Testis (tissue), 3 donors: ENCODE results near the gene PCNX4. TPM values are rescaled to one million over a fixed set of nuclear protein-coding genes. Genes with fewer than 3 reads are reported as not detected.

Experiments used
- DNase-seq: peaks from one replicate; pipeline ENCODE4 v3.0.0-alpha.2; 2019
- H3K27ac ChIP-seq, 2 donors: fragments of 200-600 bp; sonication (generic); one replicate each; pipeline ENCODE4 v1.5.1; 2019
- H3K27me3 ChIP-seq: fragments of 200-600 bp; sonication (generic); one replicate; pipeline ENCODE4 v1.5.1; 2019
- H3K36me3 ChIP-seq: fragments of 200-600 bp; sonication (generic); one replicate; pipeline ENCODE4 v1.5.1; 2017; ENCODE audit warnings: low read depth; ENCODE audit errors: missing control alignments
- H3K4me1 ChIP-seq: fragments of 200-600 bp; sonication (generic); one replicate; pipeline ENCODE4 v1.5.1; 2019
- H3K4me3 ChIP-seq, 2 donors: fragments of 200-600 bp; sonication (generic); one replicate each; pipeline ENCODE4 v1.5.1; 2017 to 2019
- H3K9me3 ChIP-seq: fragments of 200-600 bp; sonication (generic); one replicate; pipeline ENCODE4 v1.5.1; 2017
- CTCF ChIP-seq, 3 experiments: fragments of 450-650 bp in 2 of 3; fragments of 200-600 bp in 1 of 3; sonication (generic) in 1 of 3; IDR thresholded peaks; one replicate each; pipeline ENCODE4 v1.5.1; 2016 to 2019; ENCODE audit warnings: antibody characterized with exemption in 3 of 3, mild to moderate bottlenecking in 2 of 3, moderate library complexity in 1 of 3
- POLR2A ChIP-seq: fragments of 450-650 bp; IDR thresholded peaks from one replicate; pipeline ENCODE4 v1.6.1; 2017; ENCODE audit warnings: antibody characterized with exemption, mild to moderate bottlenecking, moderate library complexity
- WGBS, 2 donors: methylation state at CpG; one replicate each; pipeline ENCODE4 v1.1.5; 2018; 5-methylcytosine and 5-hydroxymethylcytosine counted together
- intact Hi-C: fragments of 100-400 bp; cut with DNase I; formaldehyde crosslinking; loops from one replicate; pipeline ENCODE4 v1.15.1; 2023; ENCODE audit warnings: low total_unique reads
- polyA plus RNA-seq: library from polyadenylated mRNA; stranded (reverse); fragments of 350-450 nt; fragmentation: Illumina TruSeq; extraction: RNeasy Lipid Tissue Mini Kit (QIAGEN cat#74804); gene quantifications from one replicate; pipeline ENCODE4 v1.2.3, GENCODE V29; 2014; ENCODE audit warnings: low read depth, low replicate concordance; ENCODE audit not compliant: insufficient read depth
- total RNA-seq, 2 donors: library from RNA; depleted of rRNA; stranded (reverse); fragments of >200 nt; gene quantifications; one replicate each; pipeline ENCODE4 v1.2.3, GENCODE V29; 2016

The PCNX4 gene
- total and polyA plus RNA-seq, 3 donors from 2014 or later: 42.3 to 133 (median 118) TPM

GRCh38 chr14:60184905-60185555, 93.3 kb downstream of the PCNX4 start:
- Histone ChIP-seq H3K4me3 (no peak overlapping the region), H3K27ac (no peak overlapping the region), H3K36me3 (no peaks in the 10 kb centered on the region), H3K27me3 (no peaks in the 10 kb centered on the region), H3K9me3 (no peaks in the 10 kb centered on the region), H3K4me1 (no peaks in the 10 kb centered on the region)
- TF ChIP-seq POLR2A (no peak), CTCF (IDR thresholded peaks at IDR 0.05) (no peak)
- no peak for DNase-seq
- 64 to 68% methylated on average over 5 of the region's 5 CpGs for WGBS, 2 donors
- intact Hi-C loops: loop anchor here (10.0 kb wide), 1 partner anchor 120 kb away; no protein-coding TSS in a partner anchor

- DNase-seq: no peak
- TF ChIP-seq CTCF (IDR thresholded peaks at IDR 0.05) (no peak), POLR2A (no peak)
- Histone ChIP-seq H3K4me1 (no peaks in the 10 kb centered on the region), H3K36me3 (no peaks in the 10 kb centered on the region), H3K4me3 (no peak overlapping the region), H3K27ac (no peak overlapping the region), H3K27me3 (no peaks in the 10 kb centered on the region), H3K9me3 (no peaks in the 10 kb centered on the region)
- intact Hi-C loops: loop anchor here (10.0 kb wide), 1 partner anchor 123 kb away; no protein-coding TSS in a partner anchor
- WGBS, 2 donors: 58 to 60% methylated on average over 3 of the region's 3 CpGs
Measured at GRCh38 chr14:60188115-60188514, 96.4 kb downstream of the PCNX4 start.

- Histone ChIP-seq H3K4me1 (no peaks in the 10 kb centered on the region), H3K27me3 (no peaks in the 10 kb centered on the region), H3K36me3 (no peaks in the 10 kb centered on the region), H3K4me3 (no peak overlapping the region), H3K27ac (no peak overlapping the region), H3K9me3 (no peaks in the 10 kb centered on the region)
- DNase-seq: no peak
- TF ChIP-seq CTCF (IDR thresholded peaks at IDR 0.05) (no peak), POLR2A (no peak)
- WGBS, 2 donors: 88 to 92% methylated on average over 1 of the region's 1 CpG
- intact Hi-C loops: loop anchor here (10.0 kb wide), 1 partner anchor 124 kb away; no protein-coding TSS in a partner anchor
Measured at GRCh38 chr14:60188696-60189095, 97.0 kb downstream of the PCNX4 start.

GRCh38 chr14:60189923-60190840, 98.5 kb downstream of the PCNX4 start:
- intact Hi-C loops: loop anchor here (10.0 kb wide), 1 partner anchor 125 kb away; no protein-coding TSS in a partner anchor
- no peak for TF ChIP-seq CTCF (IDR thresholded peaks at IDR 0.05)
- TF ChIP-seq POLR2A: no peak
- DNase-seq: no peak
- H3K27ac ChIP-seq: no peak overlapping the region
- H3K4me1 ChIP-seq: no peaks in the 10 kb centered on the region
- H3K9me3 ChIP-seq: no peaks in the 10 kb centered on the region
- WGBS, 2 donors: 84 to 86% methylated on average over 4 of the region's 4 CpGs
- H3K27me3 ChIP-seq: no peaks in the 10 kb centered on the region
- no peaks in the 10 kb centered on the region for H3K36me3 ChIP-seq
- no peak overlapping the region for H3K4me3 ChIP-seq
